GM12878 (cell line): ENCODE results near the gene TBXT. TPM values are rescaled to one million over a fixed set of nuclear protein-coding genes. Genes with fewer than 3 reads are reported as not detected.

Source experiments
- ATAC-seq: fragments of 200-7000 bp; cut with Tn5 transposase; 3 replicates; pipeline ENCODE4 v1.9.1; 2020; ENCODE audit warnings: mild to moderate bottlenecking, moderate library complexity
- BruUV-seq: library from RNA; stranded (reverse); fragments of 400-500 nt; replicated peaks from 2 replicates; lab custom pipeline; 2021; lab: Mats Ljungman, UMichigan
- CTCF ChIA-PET: fragments of 300-600 bp; sonication (Branson Sonifier 250); formaldehyde crosslinking; extraction: SDS; loops from one replicate; lab custom pipeline; 2021; ENCODE audit warnings: inconsistent platforms; lab: Yijun Ruan, JAX
- POLR2A ChIA-PET: fragments of 350-600 bp; formaldehyde crosslinking; extraction: SDS; loops from one replicate; lab custom pipeline; 2021; ENCODE audit warnings: inconsistent platforms; lab: Charles Lee
- RAD21 ChIA-PET: fragments of 300-600 bp; sonication (Branson Sonifier 250); formaldehyde crosslinking; loops from one replicate; lab custom pipeline; 2023; ENCODE audit warnings: antibody characterized with exemption; ENCODE audit not compliant: unreplicated experiment; lab: Charles Lee
- SMC1A ChIA-PET: fragments of 300-600 bp; sonication (Branson Sonifier 250); formaldehyde crosslinking; loops from one replicate; lab custom pipeline; 2023; ENCODE audit not compliant: unreplicated experiment, uncharacterized antibody; lab: Charles Lee
- DNase-seq: peaks from one replicate; pipeline ENCODE4 v3.0.0-alpha.2; 2011; ENCODE audit warnings: low read depth, low spot score
- FAIRE-seq: peaks from 3 replicates; lab custom pipeline; 2011; peaks lifted over from hg19 to GRCh38; lab: Jason Lieb, UNC
- H2AFZ ChIP-seq: 2 replicates; pipeline ENCODE4 v1.6.0; 2011; ENCODE audit warnings: low read depth, low read length, control low read depth; ENCODE audit not compliant: control insufficient read depth
- H3K27ac ChIP-seq: 2 replicates; pipeline ENCODE4 v1.5.1; 2011; ENCODE audit warnings: control low read depth; ENCODE audit not compliant: control insufficient read depth, insufficient read depth
- H3K27me3 ChIP-seq, 2 experiments: replicated peaks in 1 of 2; 2 replicates each; pipeline versions ENCODE4 v1.6.0 to v1.6.1; 2011; ENCODE audit warnings: low read length in 1 of 2; ENCODE audit not compliant: control insufficient read depth in 2 of 2, insufficient read depth in 2 of 2
- H3K36me3 ChIP-seq, 2 experiments: 2 replicates each; pipeline ENCODE4 v1.5.1; 2011; ENCODE audit warnings: low read length in 1 of 2; ENCODE audit not compliant: control insufficient read depth in 2 of 2, insufficient read depth in 2 of 2
- H3K4me1 ChIP-seq: 2 replicates; pipeline ENCODE4 v1.6.1; 2011; ENCODE audit warnings: mild to moderate bottlenecking, low read length, moderate library complexity, mixed read lengths; ENCODE audit not compliant: control insufficient read depth, insufficient read depth
- H3K4me2 ChIP-seq: 2 replicates; pipeline ENCODE4 v1.6.0; 2011; ENCODE audit warnings: control low read depth; ENCODE audit not compliant: control insufficient read depth, insufficient read depth
- H3K4me3 ChIP-seq: fragments of 200-600 bp; sonication (generic); 2 replicates; pipeline ENCODE4 v1.5.1; 2016
- H3K79me2 ChIP-seq: 2 replicates; pipeline ENCODE4 v1.6.0; 2011; ENCODE audit warnings: low read length; ENCODE audit not compliant: control insufficient read depth, insufficient read depth
- H3K9ac ChIP-seq: 2 replicates; pipeline ENCODE4 v1.8.0; 2011; ENCODE audit warnings: low read length, control low read depth, mixed read lengths; ENCODE audit not compliant: control insufficient read depth, insufficient read depth
- H3K9me3 ChIP-seq: replicated peaks from 3 replicates; pipeline ENCODE4 v1.5.1; 2011; ENCODE audit warnings: mild to moderate bottlenecking, low read length; ENCODE audit not compliant: control insufficient read depth, insufficient read depth
- H4K20me1 ChIP-seq: 2 replicates; pipeline ENCODE4 v1.6.0; 2011; ENCODE audit not compliant: control insufficient read depth, insufficient read depth
- MLLT1 ChIP-seq: fragments of 450-650 bp; IDR thresholded peaks from 2 replicates; pipeline ENCODE4 v1.6.1; 2016; ENCODE audit warnings: mild to moderate bottlenecking
- NFYA ChIP-seq: IDR thresholded peaks from 2 replicates; pipeline ENCODE4 v1.6.1; 2011; ENCODE audit warnings: low read depth, mild to moderate bottlenecking, low read length, improper control_type of control experiment, borderline replicate concordance
- NR2C2 ChIP-seq: IDR thresholded peaks from 2 replicates; pipeline ENCODE4 v1.6.1; 2011; ENCODE audit warnings: borderline replicate concordance, low read depth; ENCODE audit not compliant: control insufficient read depth, insufficient read length
- SUPT20H ChIP-seq: IDR thresholded peaks from 2 replicates; pipeline ENCODE4 v1.6.1; 2011; ENCODE audit warnings: low read depth, mild to moderate bottlenecking, low read length, moderate library complexity, borderline replicate concordance; ENCODE audit not compliant: control insufficient read depth
- WGBS: methylation state at CpG from one replicate; pipeline ENCODE4 v1.1.6; 2016; ENCODE audit warnings: low lambda C conversion rate; ENCODE audit not compliant: insufficient replicate concordance, insufficient coverage; ENCODE audit errors: missing lambda C conversion rate; 5-methylcytosine and 5-hydroxymethylcytosine counted together
- in situ Hi-C: fragments of 300-500 bp; cut with MboI; formaldehyde crosslinking; loops from 9 replicates; pipeline ENCODE4 v1.14.3; 2018; ENCODE audit warnings: mixed read lengths
- intact Hi-C: fragments of 100-400 bp; cut with micrococcal nuclease; formaldehyde crosslinking; loops from one replicate; pipeline ENCODE4 v1.14.2; 2022; ENCODE audit not compliant: unreplicated experiment
- polyA plus RNA-seq, 11 experiments: library from polyadenylated mRNA; depleted of rRNA in 4 of 11; unstranded in 6 of 11; stranded (reverse) in 5 of 11; fragments of >200 nt; fragmentation: Nextera tagmentation in 4 of 11; fragmentation: Illumina TruSeq in 1 of 11; extraction: Ambion mirVana in 4 of 11; extraction: Trizol in 1 of 11; gene quantifications; 1 replicate in 1 of 11; 2 replicates in 10 of 11; pipeline versions ENCODE4 v1.2.1 to v1.2.3, GENCODE V29; 2011 to 2016; ENCODE audit warnings: inconsistent platforms in 2 of 11, missing spikeins in 2 of 11, low read depth in 1 of 11
- total RNA-seq, 4 experiments: library from RNA; depleted of rRNA in 3 of 4; stranded (reverse); fragments of >200 nt in 3 of 4; fragmentation: Illumina TruSeq in 1 of 4; extraction: Trizol in 1 of 4; gene quantifications; 2 replicates each; pipeline versions ENCODE4 v1.2.1 to v1.2.3, GENCODE V29; 2013 to 2021

TBXT gene
- total and polyA plus RNA-seq, 10 of the 15 experiments (the other 5 are each of a cell fraction or from before 2014, with no cell fraction given) = 0.06 to 2.5 TPM; not detected in 8

DNA sequence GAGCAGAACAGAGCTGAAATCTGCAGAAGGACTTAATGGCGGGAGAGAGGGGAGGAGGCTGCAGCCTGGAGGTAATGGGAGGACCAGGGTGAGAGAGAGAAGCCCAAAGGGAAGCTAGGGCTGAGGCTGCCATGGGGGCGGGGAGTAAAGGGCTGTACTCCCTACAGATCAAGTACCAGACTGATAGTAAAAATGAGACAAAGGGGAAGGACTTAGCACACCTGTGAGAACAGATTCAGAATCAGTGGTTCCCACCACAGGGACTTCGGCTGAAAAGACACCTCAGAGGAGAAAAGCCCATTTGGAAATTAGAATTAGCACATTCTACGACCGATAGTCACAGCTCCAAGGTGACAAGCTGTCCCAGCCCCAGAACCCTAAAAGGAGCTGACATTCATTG is 6.4 kb upstream of the TBXT start:
- SMC1A ChIA-PET = no interaction called here
- in situ Hi-C loops = no loop called here
- 19% methylated on average over 5 of the region's 5 CpGs for WGBS

More for the DNA sequence above, 6.4 kb upstream of the TBXT start:
- H3K36me3 ChIP-seq = no peaks in the 10 kb centered on the region
- H3K4me3 ChIP-seq = no peak overlapping the region
- peak overlapping the region; percentile 4; the same call in 1 of the 2 replicates for H3K9ac ChIP-seq
- CTCF ChIA-PET = no interaction called here
- intact Hi-C loops = loop anchor here (5.0 to 10.0 kb wide), 2 partner anchors 83 to 231 kb away; no protein-coding TSS in a partner anchor
- H2AFZ ChIP-seq = peak overlapping the region; percentile 9
- DNase-seq (peak; percentile 85), ATAC-seq (no peak), FAIRE-seq (no peak)
- H3K27me3 ChIP-seq = peaks cover 1 to 5% of the 10 kb centered on the region in 2 experiments; a peak in 1 of 4 replicates
- TF ChIP-seq MLLT1 (no peak), NFYA (no peak), NR2C2 (no peak), SUPT20H (no peak)
- no peaks in the 10 kb centered on the region; the same call in 2 of the 3 replicates for H3K9me3 ChIP-seq
- H3K4me2 ChIP-seq = peak overlapping the region; percentile 26; the same call in 1 of the 2 replicates
- H3K79me2 ChIP-seq = peaks cover 16% of the 10 kb centered on the region
- POLR2A ChIA-PET = no interaction called here
- no TSS peak for BruUV-seq
- H3K27ac ChIP-seq = peak overlapping the region; percentile 71
- RAD21 ChIA-PET = no interaction called here
- H4K20me1 ChIP-seq = no peaks in the 10 kb centered on the region
- peaks cover 4% of the 10 kb centered on the region for H3K4me1 ChIP-seq
